HG02970 (cell line): ENCODE results near the gene C2orf81.
"Not testable (repeated sequence)": the region's sequence is repeated elsewhere in the genome, so short reads cannot be mapped to it uniquely, and the experiment has no call there.

Source experiments
- ATAC-seq: cut with Tn5 transposase; IDR thresholded peaks from one replicate; pipeline ENCODE4 v1.9.1; 2021; ENCODE audit warnings: mild to moderate bottlenecking, moderate library complexity, moderate number of reproducible peaks; ENCODE audit not compliant: unreplicated experiment, low FRiP score

Gene C2orf81

DNA sequence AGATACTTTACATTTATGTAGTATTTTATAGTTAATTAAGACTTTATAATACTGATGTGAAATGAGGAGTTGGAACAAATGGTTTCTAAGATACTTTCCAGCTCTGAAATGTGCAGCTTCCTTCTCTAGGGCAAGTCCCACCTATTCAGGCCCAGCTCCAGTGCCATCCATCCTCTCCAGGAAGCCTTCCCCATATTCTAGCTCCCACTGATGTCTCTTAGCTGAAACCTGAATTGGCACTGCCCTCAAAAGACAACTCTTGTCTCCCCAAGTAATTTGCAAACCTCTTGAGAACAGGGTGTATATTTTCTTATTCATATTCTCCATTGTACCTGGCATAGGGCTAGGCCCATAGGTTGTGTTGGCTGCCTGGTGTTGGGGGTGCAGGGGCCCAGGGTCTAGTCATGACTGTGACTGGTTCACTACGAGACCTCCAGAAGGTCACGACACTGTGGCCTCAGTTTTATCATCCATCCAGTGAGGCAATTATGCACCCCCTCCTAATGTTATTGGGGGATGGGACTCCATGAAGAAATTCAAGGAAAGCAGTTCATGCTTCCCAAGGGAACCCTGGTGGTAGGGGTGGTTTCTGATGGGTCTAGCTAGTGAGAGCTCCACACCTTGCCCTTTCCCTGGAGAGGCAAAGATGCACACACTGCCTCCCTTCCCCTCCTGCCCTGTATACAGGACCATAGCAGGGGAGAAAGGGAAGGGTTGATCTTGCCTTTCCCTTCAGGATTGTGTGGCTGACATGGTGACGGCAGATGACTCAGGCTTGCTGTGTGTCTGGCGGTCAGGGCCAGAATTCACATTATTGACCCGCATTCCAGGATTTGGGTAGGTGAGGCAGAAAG, 2.9 kb upstream of the C2orf81 start:
- ATAC-seq: no peak

GRCh38 chr2:74423231-74424095, 2.0 kb upstream of the C2orf81 start:
- no peak for ATAC-seq

- not testable (repeated sequence) for ATAC-seq
Measured at GRCh38 chr2:74420443-74421103, 846 bp downstream of the C2orf81 start.

DNA sequence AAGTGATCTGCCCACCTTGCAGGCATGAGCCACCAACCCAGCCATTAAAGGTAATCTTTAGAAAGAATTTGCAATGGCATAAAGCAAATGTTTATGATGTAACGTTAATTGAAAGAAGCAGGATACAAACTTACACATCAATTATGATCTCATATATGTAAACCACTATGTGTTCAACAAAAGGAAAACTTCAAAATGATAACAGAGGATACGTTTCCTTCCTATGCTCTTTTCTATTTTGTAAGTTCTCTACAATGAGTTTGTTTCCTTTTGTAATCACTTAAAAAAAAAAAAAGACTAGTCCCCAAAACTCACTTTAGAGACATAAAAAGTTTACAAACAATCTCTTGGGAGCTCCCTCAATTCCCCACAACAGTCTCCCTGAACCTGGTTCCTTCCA, 1.4 kb downstream of the C2orf81 start:
- ATAC-seq: no peak

DNA sequence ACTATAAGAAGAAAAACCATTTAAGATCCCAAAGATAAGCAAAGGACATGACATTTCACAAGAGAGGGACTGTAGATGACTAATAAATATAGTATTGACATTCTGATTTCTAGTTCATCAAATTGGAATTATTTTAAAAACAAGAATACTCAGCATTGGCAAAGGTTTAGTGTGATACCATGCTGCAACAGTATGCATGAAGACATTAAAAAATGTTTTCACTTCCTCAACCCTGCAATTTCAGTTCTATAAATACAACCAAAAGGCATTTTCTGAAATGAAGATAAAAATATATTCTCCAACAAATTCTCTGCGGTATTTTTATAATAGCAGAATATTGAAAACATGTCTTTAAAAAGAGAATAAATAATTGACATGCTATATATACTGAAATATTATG, 2.1 kb downstream of the C2orf81 start:
- ATAC-seq: no peak

GRCh38 chr2:74418312-74418711, 3.1 kb downstream of the C2orf81 start:
- no peak for ATAC-seq

- ATAC-seq: no peak
Measured at GRCh38 chr2:74417763-74418162, 3.7 kb downstream of the C2orf81 start.

DNA sequence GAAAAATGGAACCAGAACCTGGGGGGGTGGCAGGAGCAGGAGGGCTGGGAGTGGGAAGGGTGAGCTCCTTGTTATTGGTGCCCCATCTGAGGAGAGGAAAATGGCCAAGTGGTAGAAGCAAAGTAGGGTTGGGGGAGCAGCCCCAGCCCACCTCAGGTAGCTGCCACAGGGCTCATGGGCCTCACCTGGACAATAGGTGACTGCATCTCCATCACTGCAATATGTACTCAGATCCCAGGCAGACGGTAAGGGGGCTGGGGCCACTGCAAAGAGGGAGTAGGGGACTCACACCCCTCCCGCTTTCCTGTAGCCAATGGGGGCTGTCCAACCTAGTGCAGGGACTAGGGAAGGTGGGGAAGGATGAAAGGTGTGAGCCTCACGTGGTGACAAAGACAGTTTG, 4.2 kb downstream of the C2orf81 start:
- no peak for ATAC-seq

DNA sequence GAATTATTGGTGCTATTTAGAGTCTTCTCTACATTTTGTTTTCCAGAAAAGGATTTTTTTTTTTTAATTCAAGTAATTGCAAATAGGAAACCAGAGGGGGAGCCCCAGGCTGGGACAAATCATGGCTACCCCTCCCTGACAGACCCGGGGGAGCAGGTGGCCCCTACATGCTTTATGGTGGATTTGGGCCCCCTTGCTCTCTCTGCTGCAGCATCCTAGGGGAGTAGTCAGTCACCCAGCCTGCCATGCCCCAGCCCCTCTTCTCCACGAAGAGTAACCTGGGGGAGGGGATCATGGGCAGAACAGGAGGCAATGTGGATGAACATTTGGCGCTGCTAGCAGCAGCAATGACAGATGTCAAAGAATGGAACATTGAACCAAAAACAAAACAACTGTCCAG, 4.6 kb downstream of the C2orf81 start:
- ATAC-seq: no peak

- ATAC-seq: no peak
Measured at GRCh38 chr2:74415762-74416395, 5.5 kb downstream of the C2orf81 start.

- no peak for ATAC-seq
Measured at GRCh38 chr2:74414881-74415761, 6.3 kb downstream of the C2orf81 start.

DNA sequence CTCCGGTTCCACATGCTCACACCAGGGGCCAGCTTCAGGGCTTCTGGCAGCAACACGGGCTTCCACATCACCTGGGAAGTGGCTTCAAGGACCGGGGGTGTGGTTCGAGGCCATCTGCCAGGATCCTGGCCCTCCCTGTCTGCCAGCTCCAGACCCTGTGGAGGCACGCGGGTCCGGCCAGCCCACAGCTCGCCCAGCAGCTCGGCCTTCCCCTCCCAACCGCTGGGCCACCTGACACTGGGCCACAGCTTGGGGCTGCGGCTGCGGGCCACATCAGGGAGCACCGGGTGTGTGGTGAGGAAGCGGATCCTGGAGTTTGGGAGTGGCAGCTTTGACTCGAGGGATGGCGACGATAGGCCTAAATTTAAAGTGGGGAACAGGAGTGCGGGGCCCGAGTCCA, 7.0 kb downstream of the C2orf81 start:
- no peak for ATAC-seq

DNA sequence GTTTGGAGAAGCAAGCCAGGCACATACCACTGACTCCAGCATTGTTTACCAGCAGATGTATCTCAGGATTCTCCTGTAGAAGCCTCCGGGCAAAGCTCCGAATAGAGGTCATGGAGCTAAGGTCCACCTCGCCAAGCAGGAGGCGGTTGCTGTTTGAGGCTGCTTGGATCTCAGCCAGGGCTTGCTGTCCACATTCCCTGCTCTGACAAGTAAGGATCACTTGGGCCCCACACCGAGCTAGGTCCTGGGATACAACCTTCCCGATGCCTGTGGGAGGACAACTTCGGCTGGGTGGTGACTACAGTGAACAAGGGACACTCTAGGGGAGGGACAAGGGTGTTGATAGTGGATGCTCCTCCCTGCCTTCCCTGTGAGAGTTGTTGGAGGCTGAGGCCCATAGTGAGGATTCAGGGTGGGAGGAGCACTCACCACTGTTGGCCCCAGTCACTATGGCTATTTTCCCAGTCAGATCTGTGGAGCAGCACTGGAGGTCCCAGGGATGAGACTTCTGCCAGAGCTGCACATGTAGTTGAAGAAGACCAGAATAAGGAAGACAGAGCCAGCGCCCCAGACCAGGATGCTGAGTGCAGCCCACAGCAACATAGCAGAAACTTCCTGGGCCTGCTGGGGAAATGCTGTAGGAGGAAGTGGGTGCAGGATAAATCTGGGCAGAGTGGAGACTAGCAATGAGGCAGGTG, 8.3 kb downstream of the C2orf81 start:
- no peak for ATAC-seq

- ATAC-seq: no peak
Measured at GRCh38 chr2:74407682-74408081, 13.7 kb downstream of the C2orf81 start.

GRCh38 chr2:74406035-74406434, 15.4 kb downstream of the C2orf81 start:
- no peak for ATAC-seq

DNA sequence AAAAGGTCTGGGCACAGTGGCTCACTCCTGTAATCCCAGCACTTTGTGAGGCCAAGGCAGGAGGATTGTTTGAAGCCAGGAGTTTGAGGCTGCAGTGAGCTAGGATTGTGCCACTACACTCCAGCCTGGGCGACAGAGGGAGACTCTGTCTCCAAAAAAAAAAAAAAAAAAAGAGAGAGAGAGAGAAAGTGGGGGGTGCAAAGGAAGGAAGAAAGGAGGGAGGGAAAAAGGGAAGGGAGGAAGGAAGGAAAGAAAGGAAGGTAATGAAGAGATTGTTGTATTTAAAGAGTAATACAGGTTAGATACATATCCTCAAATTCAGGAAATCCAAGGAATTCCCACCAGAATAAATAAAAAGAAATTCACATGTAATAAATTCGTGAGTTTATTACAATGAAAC, 19.5 kb downstream of the C2orf81 start:
- ATAC-seq: no peak

- ATAC-seq: no peak
Measured at GRCh38 chr2:74399785-74400184, 21.6 kb downstream of the C2orf81 start.

DNA sequence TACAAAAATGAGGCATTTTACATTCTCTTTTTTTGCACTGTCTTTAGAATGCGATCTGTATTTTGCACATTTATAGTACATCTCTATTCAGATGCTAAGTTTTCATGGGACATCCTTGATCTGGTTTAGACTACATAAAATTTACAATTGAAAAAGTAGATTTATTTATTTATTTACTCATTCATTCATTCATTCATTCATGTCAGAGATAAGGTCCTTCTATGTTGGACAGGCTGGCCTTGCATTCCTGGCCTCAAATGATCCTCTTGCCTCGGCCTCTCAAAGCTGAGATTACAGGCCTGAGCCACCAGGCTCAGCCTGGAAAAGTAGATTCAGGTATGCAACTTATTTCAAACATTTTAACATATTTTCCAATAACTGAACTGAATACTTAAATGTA, 25.3 kb downstream of the C2orf81 start:
- no peak for ATAC-seq

DNA sequence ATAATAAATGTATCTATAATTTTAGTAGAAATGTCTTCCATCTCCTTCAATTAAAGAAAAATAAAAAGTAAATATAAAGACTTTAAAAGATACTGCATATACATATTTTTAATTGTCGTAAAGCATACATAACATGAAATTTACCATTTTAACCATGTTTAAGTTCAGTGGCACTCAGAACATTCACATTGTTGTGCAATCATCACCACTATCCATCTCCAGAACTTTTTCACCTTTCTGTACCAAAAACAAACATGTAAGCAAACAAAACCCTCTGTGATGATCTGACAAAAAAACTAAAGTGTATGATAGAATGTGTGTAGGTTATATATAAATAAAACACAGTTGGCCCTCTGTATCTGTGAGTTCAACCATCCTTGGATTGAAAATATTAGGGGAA, 27.9 kb downstream of the C2orf81 start:
- ATAC-seq: no peak
